Effector memory CD4-positive, alpha-beta T cell (primary cell): ENCODE measurements around the gene SP2.

Experiments
- DNase-seq, 3 donors: peaks; one replicate each; pipeline ENCODE4 v3.0.0-alpha.2; 2020
- H3K27ac ChIP-seq: 2 replicates; pipeline ENCODE4 v1.7.0; 2013; ENCODE audit warnings: mild to moderate bottlenecking, low read length, moderate library complexity; ENCODE audit not compliant: insufficient read depth, poor library complexity, severe bottlenecking
- H3K27me3 ChIP-seq: replicated peaks from 2 replicates; pipeline ENCODE4 v1.7.0; 2013; ENCODE audit warnings: mild to moderate bottlenecking, low read length; ENCODE audit not compliant: insufficient read depth, control insufficient read depth, poor library complexity, severe bottlenecking
- H3K36me3 ChIP-seq: 2 replicates; pipeline ENCODE4 v1.7.0; 2013; ENCODE audit warnings: mild to moderate bottlenecking, low read length, moderate library complexity; ENCODE audit not compliant: control insufficient read depth, insufficient read depth
- H3K4me1 ChIP-seq: 2 replicates; pipeline ENCODE4 v1.7.0; 2013; ENCODE audit warnings: low read length, mild to moderate bottlenecking; ENCODE audit not compliant: control insufficient read depth, insufficient read depth, poor library complexity, severe bottlenecking
- H3K4me3 ChIP-seq: 2 replicates; pipeline ENCODE4 v1.7.0; 2013; ENCODE audit warnings: low read length, low read depth, mild to moderate bottlenecking; ENCODE audit not compliant: insufficient read depth, poor library complexity, severe bottlenecking
- H3K9me3 ChIP-seq: 2 replicates; pipeline ENCODE4 v1.7.0; 2013; ENCODE audit warnings: mild to moderate bottlenecking, low read length, moderate library complexity; ENCODE audit not compliant: control insufficient read depth

Gene SP2

DNA sequence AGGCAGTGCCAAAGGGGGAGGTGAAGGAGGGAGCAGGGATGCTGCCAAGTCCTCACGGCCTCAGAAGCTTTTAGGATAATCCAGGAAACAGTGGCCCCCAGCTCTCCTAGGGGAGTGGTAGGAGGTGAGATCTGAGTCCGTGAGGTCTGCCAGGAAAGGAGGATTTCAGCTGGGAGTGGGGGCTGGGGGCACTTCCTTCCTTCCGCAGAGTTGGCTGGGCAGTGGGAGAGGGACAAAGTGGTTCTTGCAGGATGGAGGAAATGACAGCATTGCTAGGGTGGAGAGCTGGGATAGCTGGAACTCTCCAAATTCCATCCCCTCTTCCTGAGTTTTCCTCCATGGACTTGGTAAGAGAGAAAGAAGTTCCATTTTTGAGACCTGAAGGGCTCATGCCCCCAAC is 40.3 kb upstream of the SP2 start:
- Histone ChIP-seq H3K9me3 (no peaks in the 10 kb centered on the region), H3K4me3 (no peak overlapping the region), H3K4me1 (peaks cover 15% of the 10 kb centered on the region), H3K27me3 (peaks cover 16% of the 10 kb centered on the region), H3K27ac (no peak overlapping the region), H3K36me3 (no peaks in the 10 kb centered on the region)
- DNase-seq, result no peak

DNA sequence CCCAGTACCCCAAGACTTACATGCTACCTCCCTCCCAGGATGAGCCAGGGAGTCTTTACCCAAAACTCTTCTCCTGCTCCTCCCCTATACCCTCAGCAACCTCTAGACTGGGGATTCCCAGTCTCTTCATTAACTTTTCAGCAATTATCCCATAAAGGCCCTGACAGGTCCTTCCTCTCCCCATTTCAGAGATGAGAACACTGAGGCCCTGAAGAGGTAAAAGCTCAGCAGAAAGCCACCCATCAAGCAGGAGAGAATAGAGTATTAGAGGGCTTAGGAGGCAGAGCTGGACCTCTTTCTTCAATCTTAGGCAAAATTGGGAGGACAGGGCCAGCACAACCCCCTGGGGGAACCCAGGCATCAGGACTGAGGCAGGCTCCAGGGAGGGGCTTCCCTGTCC is 39.2 kb upstream of the SP2 start:
- H3K4me1 ChIP-seq, result peaks cover 4% of the 10 kb centered on the region
- H3K27me3 ChIP-seq, result peaks cover 8% of the 10 kb centered on the region
- H3K27ac ChIP-seq, result no peak overlapping the region
- no peaks in the 10 kb centered on the region for H3K36me3 ChIP-seq
- DNase-seq, result no peak
- H3K9me3 ChIP-seq, result no peaks in the 10 kb centered on the region
- no peak overlapping the region for H3K4me3 ChIP-seq

DNA sequence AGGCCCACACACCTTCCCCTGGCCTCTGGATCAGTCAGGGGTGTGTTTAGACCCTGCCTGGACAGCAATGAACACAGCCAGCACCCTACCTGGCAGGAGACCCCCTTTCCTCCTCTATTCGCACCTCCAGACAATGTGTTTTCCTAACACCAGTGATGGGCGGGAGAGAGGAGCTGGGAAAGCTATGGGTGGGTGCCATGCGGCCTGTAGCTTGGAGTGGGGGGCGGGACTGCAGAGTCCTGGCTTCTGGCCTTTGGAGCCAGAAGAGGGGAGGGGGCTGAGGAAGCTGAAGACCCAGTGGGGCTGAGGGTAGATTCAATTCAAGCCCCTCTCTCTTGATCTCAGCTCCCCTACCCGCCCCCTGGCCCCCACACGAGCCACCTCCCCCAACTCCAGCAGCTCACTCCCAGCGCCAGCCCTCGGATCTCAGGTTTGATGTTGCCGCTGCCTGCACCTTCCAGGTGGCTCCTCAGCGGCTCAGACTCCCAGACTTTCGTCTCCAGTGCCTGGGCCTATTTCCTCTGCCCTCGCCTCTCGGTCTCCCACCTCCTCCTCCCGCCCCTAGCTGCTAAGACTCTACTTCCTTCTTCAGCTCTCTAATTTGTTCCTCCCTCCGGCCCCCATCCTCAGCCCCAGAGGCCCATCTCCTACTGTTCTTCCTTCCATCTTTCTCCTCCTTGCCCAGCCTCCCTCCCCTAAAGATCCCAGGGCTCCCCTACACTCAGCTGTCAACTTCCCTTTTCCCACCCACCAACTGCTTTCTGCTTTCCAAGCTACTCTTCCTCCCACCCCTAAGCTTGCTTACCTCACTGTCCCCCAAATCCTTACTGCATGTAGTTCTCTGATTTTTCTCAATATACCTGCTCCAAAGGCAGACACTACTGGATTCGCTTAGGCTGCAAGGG is 38.2 kb upstream of the SP2 start:
- Histone ChIP-seq H3K4me3 (no peak overlapping the region), H3K4me1 (no peaks in the 10 kb centered on the region), H3K9me3 (no peaks in the 10 kb centered on the region), H3K36me3 (no peaks in the 10 kb centered on the region), H3K27ac (no peak overlapping the region), H3K27me3 (peaks cover 3% of the 10 kb centered on the region)
- no peak for DNase-seq

DNA sequence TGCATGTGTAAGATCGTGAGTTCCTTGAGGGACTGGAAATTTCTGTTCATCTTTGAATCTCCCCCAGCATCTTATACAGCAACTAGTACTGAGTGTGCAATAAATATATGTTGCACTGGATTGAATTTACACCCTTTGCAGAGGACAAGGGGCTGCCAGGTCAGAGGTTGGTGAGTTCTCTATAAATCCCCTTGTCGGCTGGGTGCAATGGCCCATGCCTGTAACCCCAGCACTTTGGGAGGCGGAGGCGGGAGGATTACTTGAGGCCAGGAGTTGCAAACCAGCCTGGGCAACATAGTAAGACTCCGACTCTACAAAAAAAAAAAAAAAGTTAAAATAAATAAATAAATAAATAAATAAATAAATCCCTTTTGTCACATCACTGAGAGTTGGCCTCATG is 35.6 kb upstream of the SP2 start:
- DNase-seq, result no peak
- Histone ChIP-seq H3K9me3 (no peaks in the 10 kb centered on the region), H3K27ac (no peak overlapping the region), H3K36me3 (no peaks in the 10 kb centered on the region), H3K4me3 (no peak overlapping the region), H3K27me3 (no peaks in the 10 kb centered on the region), H3K4me1 (no peaks in the 10 kb centered on the region)

DNA sequence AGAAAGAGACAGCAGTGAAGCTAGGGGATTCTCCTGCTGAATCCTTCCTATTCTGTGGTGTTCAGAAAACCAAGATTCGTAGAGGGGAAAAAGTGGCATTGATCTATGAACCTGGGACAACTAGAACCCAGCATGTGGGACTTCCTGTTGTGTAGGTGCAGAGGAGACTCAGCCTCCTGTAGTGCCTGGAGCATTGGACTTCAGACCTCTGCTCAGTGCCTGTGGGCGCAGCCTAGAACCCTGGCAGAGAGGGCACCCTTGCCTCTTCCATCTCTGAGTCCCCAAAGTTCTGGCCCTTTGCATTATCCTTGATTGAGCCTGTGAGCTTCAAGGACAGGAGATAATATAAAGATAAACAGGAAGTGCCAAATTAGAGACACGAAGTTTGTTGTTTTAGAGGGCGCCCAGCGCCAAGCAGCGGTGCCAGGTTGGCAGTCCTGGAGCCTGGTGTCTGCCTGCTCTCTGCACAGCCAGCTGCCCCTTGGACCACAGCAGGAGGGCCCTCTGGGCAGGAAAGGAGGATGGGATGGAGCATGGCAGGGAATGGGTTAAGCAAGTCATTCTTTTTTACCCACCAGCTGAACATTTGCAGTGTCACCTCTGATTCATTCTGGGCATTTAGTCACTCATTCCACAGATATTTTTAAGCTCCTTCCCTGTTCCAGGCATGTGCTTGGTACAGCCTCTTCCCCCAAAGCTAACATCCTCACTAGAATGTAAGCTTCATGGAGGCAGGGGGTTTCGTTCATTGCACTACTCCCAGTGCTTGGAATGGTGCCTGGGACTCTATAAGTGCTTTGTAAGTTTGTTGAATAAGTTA is 33.2 kb upstream of the SP2 start:
- Histone ChIP-seq H3K27me3 (no peaks in the 10 kb centered on the region), H3K27ac (no peak overlapping the region), H3K9me3 (no peaks in the 10 kb centered on the region), H3K4me1 (no peaks in the 10 kb centered on the region), H3K36me3 (no peaks in the 10 kb centered on the region), H3K4me3 (no peak overlapping the region)
- no peak for DNase-seq

DNA sequence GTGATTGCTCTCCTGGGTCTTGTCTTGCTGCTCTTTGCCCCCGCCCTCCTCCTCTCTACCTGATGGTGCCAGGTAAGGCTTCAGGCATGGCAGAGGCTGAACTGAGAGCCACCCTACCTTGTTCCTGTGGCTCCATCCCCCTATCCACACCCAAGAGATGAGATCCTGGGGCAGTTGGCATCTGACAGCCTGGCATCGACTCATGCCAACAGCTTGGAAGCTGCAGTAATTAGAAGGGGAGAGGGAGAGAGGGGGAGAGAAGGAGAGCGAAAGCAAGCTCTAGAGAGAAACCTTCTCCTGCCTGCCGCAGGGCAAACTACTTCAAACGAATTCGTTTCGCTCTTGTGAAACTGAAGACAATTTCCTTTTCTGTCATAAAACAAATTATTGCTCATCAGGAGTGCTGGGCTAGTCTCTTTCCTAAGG is 31.2 kb upstream of the SP2 start:
- no peak overlapping the region for H3K4me3 ChIP-seq
- no peaks in the 10 kb centered on the region for H3K9me3 ChIP-seq
- H3K27me3 ChIP-seq, result no peaks in the 10 kb centered on the region
- H3K4me1 ChIP-seq, result no peaks in the 10 kb centered on the region
- no peak for DNase-seq
- H3K36me3 ChIP-seq, result no peaks in the 10 kb centered on the region
- no peak overlapping the region for H3K27ac ChIP-seq

DNA sequence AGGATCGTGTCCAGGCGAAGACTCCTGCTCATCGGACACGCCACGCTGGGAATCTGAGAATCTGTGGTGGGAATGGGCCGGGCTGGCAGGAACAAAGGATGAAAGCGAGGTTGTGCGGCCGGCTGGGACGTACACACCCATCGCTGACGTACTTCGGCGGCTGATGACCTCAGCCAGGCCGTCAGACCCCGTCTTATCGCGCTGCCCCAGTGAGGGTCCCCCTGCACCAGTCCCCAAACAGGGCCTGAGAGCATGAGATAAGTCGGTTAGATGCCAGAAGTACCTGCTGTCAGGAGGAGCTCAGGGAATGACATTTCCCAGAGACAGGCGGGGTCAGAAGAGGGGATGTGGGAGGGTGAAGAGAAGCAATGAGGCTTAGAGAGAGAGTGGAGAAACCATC is 29.1 kb upstream of the SP2 start:
- Histone ChIP-seq H3K27me3 (peaks cover 5% of the 10 kb centered on the region), H3K4me1 (no peaks in the 10 kb centered on the region), H3K9me3 (no peaks in the 10 kb centered on the region), H3K27ac (no peak overlapping the region), H3K4me3 (no peak overlapping the region), H3K36me3 (no peaks in the 10 kb centered on the region)
- DNase-seq, result no peak

DNA sequence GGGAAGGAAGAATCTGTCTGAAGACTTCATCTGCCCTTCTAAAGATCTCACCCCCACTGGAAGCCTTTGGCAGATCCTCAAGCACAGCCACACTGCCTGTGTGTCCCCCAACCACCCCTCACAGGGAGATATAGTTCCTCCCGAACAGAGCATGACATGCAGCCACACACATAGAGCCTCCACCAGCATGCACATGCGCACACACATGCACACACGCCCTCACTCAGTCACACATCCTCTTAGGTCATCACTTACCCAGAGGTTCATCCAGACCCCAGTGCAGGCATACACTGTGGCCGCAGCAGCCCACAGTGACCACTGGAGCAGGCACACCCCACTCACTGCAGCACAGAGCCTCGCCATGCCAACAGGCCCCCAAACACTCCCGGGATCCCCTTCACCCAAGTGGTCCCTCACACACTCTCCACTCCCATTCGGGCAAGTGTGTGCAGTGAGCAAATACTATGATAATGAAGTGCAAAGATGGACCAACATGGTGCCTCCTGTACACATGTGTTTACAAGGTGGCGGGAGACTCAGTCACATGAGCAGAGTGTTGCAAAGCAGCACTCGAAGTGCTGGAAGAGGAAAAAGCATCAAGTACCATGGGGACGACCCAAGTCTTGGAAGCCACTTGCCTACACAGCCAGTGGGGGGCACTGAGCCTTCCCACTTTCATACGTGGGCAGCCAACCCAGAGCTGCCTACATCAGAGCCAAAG is 28.1 kb upstream of the SP2 start:
- H3K36me3 ChIP-seq, result no peaks in the 10 kb centered on the region
- H3K4me3 ChIP-seq, result no peak overlapping the region
- H3K27me3 ChIP-seq, result peaks cover 14% of the 10 kb centered on the region
- no peak for DNase-seq
- no peak overlapping the region for H3K27ac ChIP-seq
- H3K9me3 ChIP-seq, result no peaks in the 10 kb centered on the region
- H3K4me1 ChIP-seq, result no peaks in the 10 kb centered on the region

DNA sequence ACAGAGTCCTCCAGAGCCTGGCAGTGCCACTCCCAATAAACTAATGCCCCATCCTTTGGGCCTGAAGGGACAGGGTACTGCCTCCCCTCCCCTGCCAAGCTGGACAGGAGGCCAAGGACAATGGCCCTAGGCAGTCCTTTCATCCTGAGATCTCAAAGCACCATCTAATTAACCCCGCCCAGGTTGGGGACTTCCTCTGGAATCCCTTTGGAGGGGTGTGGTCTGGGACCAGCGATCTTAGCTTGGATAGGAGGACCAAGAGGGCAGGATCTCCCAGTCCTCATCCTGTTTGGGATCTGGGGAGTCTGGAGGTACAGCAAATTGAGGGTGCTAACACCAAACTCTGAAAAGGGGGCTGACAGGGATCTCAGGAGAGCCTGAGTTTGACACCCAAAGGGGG is 26.9 kb upstream of the SP2 start:
- no peaks in the 10 kb centered on the region for H3K4me1 ChIP-seq
- H3K27ac ChIP-seq, result no peak overlapping the region
- no peaks in the 10 kb centered on the region for H3K36me3 ChIP-seq
- no peak for DNase-seq
- no peaks in the 10 kb centered on the region for H3K9me3 ChIP-seq
- H3K27me3 ChIP-seq, result peaks cover 23% of the 10 kb centered on the region
- no peak overlapping the region for H3K4me3 ChIP-seq
